CD4-positive, alpha-beta T cell (primary cell): ENCODE results near the gene CDC42EP4. TPM values are rescaled to one million over a fixed set of nuclear protein-coding genes. Genes with fewer than 3 reads are reported as not detected.

Experiments
- ATAC-seq: fragments of 200-7000 bp; cut with Tn5 transposase; one replicate; pipeline ENCODE4 v1.10.0; 2022; ENCODE audit warnings: mild to moderate bottlenecking; ENCODE audit not compliant: poor library complexity
- CTCF ChIA-PET: fragments of 350-600 bp; sonication (Branson Sonifier 250); formaldehyde crosslinking; loops from one replicate; lab custom pipeline; 2021; ENCODE audit warnings: antibody characterized with exemption, inconsistent platforms; lab: Charles Lee
- POLR2A ChIA-PET: fragments of 350-600 bp; sonication (Branson Sonifier 250); formaldehyde crosslinking; loops from one replicate; lab custom pipeline; 2021; ENCODE audit warnings: antibody characterized with exemption, inconsistent platforms; lab: Charles Lee
- DNase-seq, 14 experiments: peaks; one replicate each; pipeline ENCODE4 v3.0.0-alpha.2; 2013 to 2020; ENCODE audit warnings: mixed read lengths in 2 of 14
- H3K27ac ChIP-seq, 2 donors: one replicate each; pipeline versions ENCODE4 v1.5.1 to v1.7.0; 2013; ENCODE audit warnings: low read length in 2 of 2, low read depth in 1 of 2, mild to moderate bottlenecking in 1 of 2
- H3K27me3 ChIP-seq, 2 experiments: 1 replicate in 1 of 2; 2 replicates in 1 of 2; pipeline versions ENCODE4 v1.6.1 to v1.7.0; 2013; ENCODE audit warnings: low read length in 2 of 2, control low read depth in 1 of 2, mild to moderate bottlenecking in 1 of 2, moderate library complexity in 1 of 2; ENCODE audit not compliant: insufficient read depth in 2 of 2, control insufficient read depth in 1 of 2
- H3K36me3 ChIP-seq: one replicate; pipeline ENCODE4 v1.6.1; 2013; ENCODE audit warnings: low read length, control low read depth; ENCODE audit not compliant: insufficient read depth
- H3K4me1 ChIP-seq: one replicate; pipeline ENCODE4 v1.6.1; 2013; ENCODE audit warnings: low read length, control low read depth; ENCODE audit not compliant: insufficient read depth
- H3K4me3 ChIP-seq: one replicate; pipeline ENCODE4 v1.5.1; 2013; ENCODE audit warnings: mild to moderate bottlenecking, low read length, moderate library complexity
- H3K9me3 ChIP-seq, 2 experiments: 1 replicate in 1 of 2; 2 replicates in 1 of 2; pipeline versions ENCODE4 v1.6.1 to v1.7.0; 2013; ENCODE audit warnings: low read length in 2 of 2, mild to moderate bottlenecking in 2 of 2, control low read depth in 1 of 2, moderate library complexity in 1 of 2; ENCODE audit not compliant: control insufficient read depth in 1 of 2, insufficient read depth in 1 of 2
- H3K27ac Mint-ChIP-seq: one replicate; pipeline ENCODE4 v1.8.0; 2020; ENCODE audit warnings: mixed read lengths
- H3K27me3 Mint-ChIP-seq: one replicate; pipeline ENCODE4 v1.8.0; 2021; ENCODE audit warnings: mixed read lengths
- H3K36me3 Mint-ChIP-seq: one replicate; pipeline ENCODE4 v1.8.0; 2021; ENCODE audit warnings: low read depth, mixed read lengths
- H3K4me1 Mint-ChIP-seq: one replicate; pipeline ENCODE4 v1.8.0; 2021; ENCODE audit warnings: low read depth, mixed read lengths
- H3K4me3 Mint-ChIP-seq: one replicate; pipeline ENCODE4 v1.8.0; 2020; ENCODE audit warnings: mild to moderate bottlenecking, mixed read lengths
- H3K9me3 Mint-ChIP-seq: one replicate; pipeline ENCODE4 v1.8.0; 2020; ENCODE audit warnings: mixed read lengths
- intact Hi-C, 2 experiments: fragments of 100-400 bp; cut with DNase I in 1 of 2; cut with micrococcal nuclease in 1 of 2; formaldehyde crosslinking; loops; one replicate each; pipeline versions ENCODE4 v1.15.1 to v1.9.0; 2023 to 2025; cut with DNase I, micrococcal nuclease
- total RNA-seq, 174 experiments: library from RNA in 2 of 174; stranded (reverse) in 2 of 174; gene quantifications; one replicate each; pipeline ENCODE4 v1.2.3 and lab custom pipeline; 2021 to 2026
- TF ChIP-seq, protein P1 (sequence below): fragments of 200-600 bp; IDR thresholded peaks from one replicate; pipeline ENCODE4 v1.8.0; 2022; ENCODE audit warnings: antibody characterized with exemption, mild to moderate bottlenecking

Gene CDC42EP4
- total RNA-seq, 2 experiments from 2014 or later = 2.9 to 3.5 TPM

DNA sequence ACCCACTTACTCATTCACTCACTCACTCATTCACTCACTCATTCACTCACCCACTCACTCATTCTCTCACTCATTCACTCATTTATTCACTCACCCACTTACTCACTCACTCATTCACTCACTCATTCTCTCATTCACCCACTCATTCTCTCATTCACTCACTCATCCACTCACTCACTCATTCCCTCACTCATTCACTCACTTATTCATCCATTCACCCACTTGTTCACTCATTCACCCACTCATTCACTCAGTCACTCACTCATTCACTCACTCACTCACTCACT, 42.5 kb downstream of the CDC42EP4 start:
- Mint-ChIP-seq H3K4me1 (no peaks in the 10 kb centered on the region), H3K36me3 (no peaks in the 10 kb centered on the region), H3K9me3 (no peaks in the 10 kb centered on the region), H3K4me3 (no peak overlapping the region), H3K27ac (no peak overlapping the region), H3K27me3 (no peaks in the 10 kb centered on the region)
- POLR2A ChIA-PET = no interaction called here
- no peaks in the 10 kb centered on the region for H3K9me3 ChIP-seq
- ATAC-seq = no peak
- no peaks in the 10 kb centered on the region for H3K36me3 ChIP-seq
- CTCF ChIA-PET = no interaction called here
- no peaks in the 10 kb centered on the region for H3K27me3 ChIP-seq
- no peak overlapping the region for H3K27ac ChIP-seq
- TF ChIP-seq, protein P1, sequence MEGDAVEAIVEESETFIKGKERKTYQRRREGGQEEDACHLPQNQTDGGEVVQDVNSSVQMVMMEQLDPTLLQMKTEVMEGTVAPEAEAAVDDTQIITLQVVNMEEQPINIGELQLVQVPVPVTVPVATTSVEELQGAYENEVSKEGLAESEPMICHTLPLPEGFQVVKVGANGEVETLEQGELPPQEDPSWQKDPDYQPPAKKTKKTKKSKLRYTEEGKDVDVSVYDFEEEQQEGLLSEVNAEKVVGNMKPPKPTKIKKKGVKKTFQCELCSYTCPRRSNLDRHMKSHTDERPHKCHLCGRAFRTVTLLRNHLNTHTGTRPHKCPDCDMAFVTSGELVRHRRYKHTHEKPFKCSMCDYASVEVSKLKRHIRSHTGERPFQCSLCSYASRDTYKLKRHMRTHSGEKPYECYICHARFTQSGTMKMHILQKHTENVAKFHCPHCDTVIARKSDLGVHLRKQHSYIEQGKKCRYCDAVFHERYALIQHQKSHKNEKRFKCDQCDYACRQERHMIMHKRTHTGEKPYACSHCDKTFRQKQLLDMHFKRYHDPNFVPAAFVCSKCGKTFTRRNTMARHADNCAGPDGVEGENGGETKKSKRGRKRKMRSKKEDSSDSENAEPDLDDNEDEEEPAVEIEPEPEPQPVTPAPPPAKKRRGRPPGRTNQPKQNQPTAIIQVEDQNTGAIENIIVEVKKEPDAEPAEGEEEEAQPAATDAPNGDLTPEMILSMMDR = no peak
- intact Hi-C loops = no loop called here
- no peaks in the 10 kb centered on the region for H3K4me1 ChIP-seq
- no peak overlapping the region for H3K4me3 ChIP-seq
- no peak for DNase-seq

DNA sequence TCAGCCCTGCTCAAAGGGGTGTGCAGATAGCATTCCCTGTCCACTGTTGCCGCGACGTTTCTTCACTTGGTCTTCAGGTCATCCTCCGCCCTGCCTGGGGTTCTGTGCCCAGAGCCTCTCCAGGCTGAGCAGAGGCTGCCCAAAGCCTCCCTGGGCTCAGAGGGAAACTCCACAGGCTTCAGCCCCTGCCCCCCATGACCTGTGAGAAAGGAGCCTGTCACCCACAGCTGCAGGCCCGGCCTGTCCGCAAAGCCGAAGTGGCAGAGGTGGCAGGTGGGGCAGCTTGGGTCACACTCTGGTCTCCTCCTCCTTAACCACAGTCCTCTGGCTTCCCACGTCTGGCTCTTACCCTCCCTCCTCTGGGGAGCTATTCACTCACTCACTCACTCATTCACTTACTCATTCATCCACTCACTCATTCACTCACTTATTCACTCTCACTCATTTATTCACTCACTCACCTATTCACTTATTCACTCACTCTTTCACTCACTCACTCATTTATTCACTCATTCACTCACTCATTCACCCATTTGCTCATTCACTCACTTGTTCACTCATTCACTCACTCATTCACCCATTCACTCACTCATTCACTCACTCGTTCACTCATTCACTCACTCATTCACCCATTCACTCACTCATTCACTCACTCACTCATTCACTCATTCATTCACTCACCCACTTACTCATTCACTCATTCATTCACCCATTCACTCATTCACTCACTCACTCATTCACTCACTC, 43.0 kb downstream of the CDC42EP4 start:
- TF ChIP-seq, protein P1 = no peak
- Histone ChIP-seq H3K27me3 (no peaks in the 10 kb centered on the region), H3K4me1 (no peaks in the 10 kb centered on the region), H3K9me3 (no peaks in the 10 kb centered on the region), H3K27ac (no peak overlapping the region), H3K36me3 (no peaks in the 10 kb centered on the region), H3K4me3 (no peak overlapping the region)
- intact Hi-C loops = no loop called here
- Mint-ChIP-seq H3K4me3 (no peak overlapping the region), H3K36me3 (no peaks in the 10 kb centered on the region), H3K27ac (no peak overlapping the region), H3K4me1 (no peaks in the 10 kb centered on the region), H3K27me3 (no peaks in the 10 kb centered on the region), H3K9me3 (no peaks in the 10 kb centered on the region)
- ChIA-PET CTCF (no interaction called here), POLR2A (no interaction called here)
- DNase-seq = no peak
- ATAC-seq = no peak

DNA sequence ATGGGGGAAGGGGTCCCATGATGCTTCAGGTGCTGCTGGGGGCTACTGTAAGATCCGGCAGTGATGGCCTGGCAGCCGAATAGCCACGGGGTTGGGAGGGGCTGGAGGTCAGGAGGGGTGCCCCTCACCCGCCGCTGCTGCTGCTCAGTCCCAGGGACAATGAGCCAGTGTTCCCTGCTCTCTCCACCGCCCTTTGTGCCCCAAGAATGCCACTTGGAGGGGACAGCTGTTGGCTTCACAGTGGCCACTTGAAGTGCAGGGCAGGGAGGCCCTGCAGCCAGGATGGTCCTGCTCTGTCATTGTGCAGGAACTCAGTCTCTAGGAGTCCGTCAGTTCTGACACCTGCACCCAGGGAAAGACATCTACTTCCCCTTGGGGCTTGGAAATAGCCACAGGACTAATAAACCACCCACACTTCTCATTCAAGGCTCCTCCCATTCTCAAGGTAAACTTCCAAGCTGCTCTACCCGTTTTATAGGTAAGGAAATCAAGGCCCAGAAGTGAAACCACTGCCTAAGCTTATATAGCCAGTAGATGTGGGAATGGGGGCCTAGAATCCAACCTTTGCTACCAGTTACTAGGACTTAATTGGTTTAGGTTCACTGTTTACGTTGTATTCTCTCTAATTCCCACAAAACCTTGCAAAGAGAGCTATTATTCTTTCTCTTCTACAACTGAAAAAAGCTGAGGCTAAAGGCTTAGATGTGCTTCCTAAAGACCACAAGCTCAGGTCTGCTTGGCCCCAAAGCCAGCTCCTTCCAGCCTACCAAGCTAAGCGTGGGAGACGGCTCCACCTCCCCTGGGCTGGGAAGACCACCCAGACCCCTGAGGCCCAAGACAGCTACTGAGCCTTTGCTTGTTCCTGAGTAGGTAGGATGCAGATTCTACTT, 43.9 kb downstream of the CDC42EP4 start:
- no peak for DNase-seq
- Histone ChIP-seq H3K4me1 (no peaks in the 10 kb centered on the region), H3K27ac (no peak overlapping the region), H3K36me3 (no peaks in the 10 kb centered on the region), H3K9me3 (no peaks in the 10 kb centered on the region), H3K4me3 (no peak overlapping the region), H3K27me3 (no peaks in the 10 kb centered on the region)
- CTCF ChIA-PET = no interaction called here
- intact Hi-C loops = no loop called here
- no peaks in the 10 kb centered on the region for H3K36me3 Mint-ChIP-seq
- H3K4me1 Mint-ChIP-seq = no peaks in the 10 kb centered on the region
- no peak overlapping the region for H3K27ac Mint-ChIP-seq
- no peak for ATAC-seq
- H3K4me3 Mint-ChIP-seq = no peak overlapping the region
- POLR2A ChIA-PET = no interaction called here
- H3K27me3 Mint-ChIP-seq = no peaks in the 10 kb centered on the region
- no peaks in the 10 kb centered on the region for H3K9me3 Mint-ChIP-seq
- TF ChIP-seq, protein P1 = no peak
